Dedifferentiated amniotic fluid mesenchymal stem cell (primary cell): ENCODE results near the gene CKAP4.
"Not testable (repeated sequence)": the region's sequence is repeated elsewhere in the genome, so short reads cannot be mapped to it uniquely, and the experiment has no call there.

Experiments used
- DNase-seq: peaks from one replicate; pipeline ENCODE4 v3.0.0-alpha.2; 2016; ENCODE audit errors: extremely low spot score

The CKAP4 gene

GRCh38 chr12:106247674-106248311 lies at the start of gene CKAP4:
Gene CKAP4, minus strand, starts transcription at chr12:106248020. Its CDS starts 169 bp downstream, at chr12:106247851.
- DNase-seq: peak; percentile 62

DNA sequence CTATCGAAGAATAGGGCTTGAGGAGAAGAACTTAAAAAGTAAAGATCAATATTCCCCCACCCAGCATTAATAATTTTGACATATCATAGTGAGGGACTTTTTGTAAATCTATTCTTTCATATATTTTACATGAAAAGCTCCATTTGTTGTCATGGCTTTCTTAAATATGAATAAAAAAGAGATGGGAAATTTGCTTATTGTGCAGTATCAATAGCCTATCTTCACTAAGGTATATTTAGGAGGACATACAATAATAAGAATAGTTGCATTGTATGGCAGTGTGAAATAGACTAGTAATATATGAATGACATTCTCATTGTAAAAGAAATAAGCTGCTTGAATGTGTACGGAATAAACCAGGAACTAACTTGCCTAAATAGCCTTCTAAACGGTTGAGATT lies 49.3 kb upstream of the CKAP4 start:
- DNase-seq: no peak

DNA sequence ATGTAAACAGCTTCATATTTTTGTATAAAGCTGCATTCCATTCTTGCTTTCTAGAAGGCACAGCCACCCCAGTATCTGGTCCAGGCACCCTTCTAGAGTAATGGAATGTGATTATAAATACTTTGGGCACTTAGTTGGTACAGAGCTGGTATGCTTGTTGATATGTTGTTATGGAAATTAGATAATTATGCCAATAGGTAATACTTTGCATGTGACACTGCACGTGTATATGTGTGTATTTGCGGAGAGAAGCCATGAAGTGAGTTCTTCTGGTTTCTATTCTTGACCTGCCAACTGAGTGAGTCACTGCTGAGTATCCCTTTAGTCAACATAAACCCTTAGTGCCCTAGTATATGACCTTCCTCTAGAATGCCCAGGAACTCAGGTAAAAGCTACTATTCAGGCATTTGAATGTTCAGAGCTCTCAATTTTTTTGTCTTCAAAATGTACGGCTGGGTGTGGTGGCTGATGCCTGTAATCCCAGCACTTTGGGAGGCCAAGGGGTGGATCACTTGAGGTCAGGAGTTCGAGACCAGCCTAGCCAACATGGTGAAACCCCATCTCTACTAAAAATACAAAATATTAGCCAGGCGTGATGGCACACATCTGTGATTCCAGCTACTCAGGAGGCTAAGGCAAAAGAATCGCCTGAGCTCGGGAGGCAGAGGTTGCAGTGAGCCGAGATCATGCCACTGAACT lies 48.5 kb upstream of the CKAP4 start:
- peak; percentile 52 for DNase-seq

GRCh38 chr12:106292339-106292738 lies 44.5 kb upstream of the CKAP4 start:
- DNase-seq: no peak

DNA sequence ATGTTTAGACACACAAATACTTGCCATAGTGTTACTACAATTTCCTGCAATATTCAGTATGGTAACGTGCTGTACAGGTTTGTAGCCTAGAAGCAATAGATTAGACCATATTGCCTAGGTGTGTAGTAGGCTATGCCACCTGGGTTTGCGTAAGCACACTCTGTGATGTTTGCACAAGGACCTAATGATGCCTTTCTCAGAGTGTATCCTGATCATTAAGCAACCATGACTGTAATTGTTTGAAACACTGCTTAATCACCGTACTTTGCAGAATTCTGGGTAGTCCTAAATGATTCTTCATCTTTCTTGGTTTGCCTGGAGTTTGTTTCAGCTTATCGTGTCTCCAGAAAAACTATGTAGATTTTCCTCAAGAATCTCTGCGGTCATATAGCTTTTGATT lies 43.5 kb upstream of the CKAP4 start:
- DNase-seq: no peak

GRCh38 chr12:106290666-106291065 lies 42.8 kb upstream of the CKAP4 start:
- no peak for DNase-seq

DNA sequence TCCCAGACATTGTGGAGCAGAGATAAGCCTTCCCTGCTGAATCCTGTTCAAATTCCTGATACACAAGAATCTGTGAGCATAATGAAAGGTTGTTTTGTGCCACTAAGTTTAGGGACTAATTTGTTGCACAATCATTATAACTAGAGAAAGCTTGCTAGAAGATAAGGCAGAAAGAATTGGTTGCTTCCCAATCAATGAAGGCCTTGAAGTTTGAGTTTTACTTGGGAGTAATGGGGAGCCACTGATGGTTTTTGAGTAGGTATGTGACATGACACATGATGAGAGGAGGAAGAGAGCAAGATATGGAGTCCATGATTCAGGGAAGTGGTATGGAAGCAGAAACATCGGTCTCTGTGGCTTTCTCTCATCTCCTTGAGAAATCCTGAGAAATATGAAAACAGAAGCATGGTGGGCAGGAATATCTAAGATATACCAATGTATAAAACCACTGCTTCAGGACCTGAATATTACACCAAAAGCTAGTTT lies 41.4 kb upstream of the CKAP4 start:
- DNase-seq: no peak

GRCh38 chr12:106288494-106289195 lies 40.8 kb upstream of the CKAP4 start:
- peak; percentile 90 for DNase-seq

DNA sequence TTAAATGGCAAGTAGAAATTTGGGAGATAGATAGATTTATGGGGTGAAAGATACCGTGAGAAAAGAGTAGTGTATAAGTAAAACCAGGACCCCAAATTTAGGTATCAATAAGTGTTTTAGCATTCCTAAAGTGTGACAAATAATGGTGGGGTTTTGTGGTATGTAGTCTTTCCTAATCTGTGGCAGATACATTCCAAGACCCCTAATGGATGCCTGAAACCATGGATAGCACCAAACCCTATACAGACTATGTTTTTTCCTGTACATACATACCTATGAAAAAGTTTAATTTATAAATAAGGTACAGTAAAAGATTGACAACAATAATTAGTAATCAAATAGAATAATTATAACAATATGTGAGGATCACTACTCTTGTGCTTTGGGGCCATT lies 40.3 kb upstream of the CKAP4 start:
- DNase-seq: no peak

GRCh38 chr12:106287364-106287763 lies 39.5 kb upstream of the CKAP4 start:
- no peak for DNase-seq

DNA sequence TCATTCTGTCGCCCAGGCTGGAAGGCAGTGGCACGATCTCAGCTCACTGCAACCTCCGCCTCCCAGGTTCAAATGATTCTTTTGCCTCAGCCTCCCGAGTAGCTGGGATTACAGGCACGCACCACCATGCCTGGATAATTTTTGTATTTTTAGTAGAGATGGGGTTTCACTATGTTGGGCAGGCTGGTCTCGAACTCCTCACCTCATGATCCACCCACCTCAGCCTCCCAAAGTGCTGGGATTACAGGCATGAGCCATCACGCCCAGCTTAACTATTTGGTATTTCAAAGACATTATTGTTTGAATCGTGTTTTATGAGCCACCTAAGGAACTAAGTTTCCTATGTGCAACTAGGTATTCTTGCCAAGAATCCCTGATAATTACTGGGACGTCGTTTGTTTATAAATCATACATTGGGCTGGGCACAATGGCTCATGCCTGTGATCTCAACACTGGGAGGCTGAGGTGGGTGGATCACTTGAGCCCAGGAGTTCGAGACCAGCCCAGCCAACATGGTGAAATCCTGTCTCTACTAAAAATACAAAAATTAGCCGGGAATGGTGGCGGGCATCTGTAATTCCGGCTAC lies 38.8 kb upstream of the CKAP4 start:
- DNase-seq: not testable (repeated sequence)

DNA sequence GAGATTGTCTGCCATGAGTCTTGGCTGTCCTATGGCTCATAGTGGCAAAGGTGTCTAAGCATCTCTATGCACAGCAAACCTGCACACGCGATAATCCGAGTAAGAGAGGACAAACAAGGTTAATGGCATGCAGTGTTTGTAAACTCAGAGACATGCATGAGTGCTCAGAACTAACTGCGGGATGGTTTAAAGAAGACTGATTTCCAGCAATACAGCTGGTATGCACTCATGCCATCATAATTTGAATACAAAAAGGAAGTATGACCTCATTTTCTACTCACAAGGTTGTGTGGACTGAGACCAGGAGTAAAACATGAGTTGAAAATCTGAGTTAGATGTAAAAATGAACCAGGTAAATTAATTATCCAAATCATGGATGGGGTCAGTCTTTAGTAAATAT lies 38.2 kb upstream of the CKAP4 start:
- no peak for DNase-seq

- DNase-seq: no peak
Observed at GRCh38 chr12:106284358-106285105, 36.7 kb upstream of the CKAP4 start.

DNA sequence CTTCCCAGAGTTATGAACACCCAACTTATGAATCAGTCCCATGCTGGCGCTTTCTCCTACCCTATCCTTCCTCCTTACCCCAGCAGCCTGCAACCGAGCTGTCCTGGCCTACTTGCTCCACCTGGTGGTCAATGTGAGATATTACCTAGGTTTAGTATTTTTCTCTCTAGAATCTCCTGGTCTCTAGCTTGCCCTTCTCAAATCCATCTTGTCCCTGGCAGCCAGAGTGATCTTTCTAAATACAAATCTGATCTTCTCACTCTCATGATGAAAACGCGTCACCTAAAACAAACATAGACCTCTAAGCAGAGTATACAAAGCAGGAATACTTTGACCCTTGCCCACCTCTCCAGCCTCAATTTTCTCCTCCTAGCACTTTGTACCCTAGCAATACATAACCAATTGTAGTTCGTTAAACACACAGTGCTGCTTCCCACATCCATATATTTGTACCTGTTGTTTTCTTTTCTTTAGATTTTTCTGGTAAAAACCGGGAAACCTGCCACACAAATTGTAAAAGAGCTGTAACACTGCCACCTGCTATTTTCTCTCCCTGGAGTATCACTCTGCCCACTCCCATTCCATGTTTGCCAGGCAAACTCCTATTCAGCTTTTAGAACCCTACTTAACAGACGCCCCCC lies 34.8 kb upstream of the CKAP4 start:
- DNase-seq: no peak

DNA sequence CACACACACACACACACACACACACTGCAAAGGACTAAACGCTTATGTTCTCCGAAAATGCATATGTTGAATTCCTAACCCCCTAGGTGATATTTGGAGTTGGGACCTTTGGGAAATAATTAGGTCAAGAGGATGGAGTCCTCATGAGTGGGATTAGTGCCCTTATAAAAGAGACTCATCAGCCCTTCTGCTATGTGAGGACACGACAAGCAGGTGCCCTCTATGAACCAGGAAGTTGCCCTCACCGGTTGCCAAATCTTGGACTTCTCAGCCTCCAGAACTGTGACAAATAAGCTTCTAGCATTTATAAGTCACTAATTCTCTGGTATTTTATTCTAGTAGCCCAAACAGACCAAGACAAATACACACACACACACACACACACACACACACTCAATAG lies 34.0 kb upstream of the CKAP4 start:
- no peak for DNase-seq

- no peak for DNase-seq
Observed at GRCh38 chr12:106281056-106281782, 33.4 kb upstream of the CKAP4 start.

DNA sequence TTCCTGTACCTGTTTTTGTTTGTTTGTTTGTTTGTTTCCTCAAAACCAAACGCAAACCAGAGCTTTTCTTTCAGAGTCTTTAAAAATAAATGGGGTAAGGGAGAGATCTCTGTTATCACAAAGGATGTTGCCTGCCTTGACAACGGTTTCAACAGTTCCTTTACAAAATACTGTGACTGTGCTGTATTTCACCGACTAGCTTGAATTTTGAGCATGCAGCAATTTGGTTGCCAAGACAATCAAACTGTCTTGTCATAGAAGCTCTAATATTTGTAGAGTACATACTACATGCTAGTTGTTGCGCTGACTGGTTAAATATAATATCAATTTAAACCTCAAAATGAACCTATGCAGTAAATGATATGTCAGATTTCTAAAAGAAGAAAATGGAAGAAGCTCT lies 32.3 kb upstream of the CKAP4 start:
- no peak for DNase-seq

DNA sequence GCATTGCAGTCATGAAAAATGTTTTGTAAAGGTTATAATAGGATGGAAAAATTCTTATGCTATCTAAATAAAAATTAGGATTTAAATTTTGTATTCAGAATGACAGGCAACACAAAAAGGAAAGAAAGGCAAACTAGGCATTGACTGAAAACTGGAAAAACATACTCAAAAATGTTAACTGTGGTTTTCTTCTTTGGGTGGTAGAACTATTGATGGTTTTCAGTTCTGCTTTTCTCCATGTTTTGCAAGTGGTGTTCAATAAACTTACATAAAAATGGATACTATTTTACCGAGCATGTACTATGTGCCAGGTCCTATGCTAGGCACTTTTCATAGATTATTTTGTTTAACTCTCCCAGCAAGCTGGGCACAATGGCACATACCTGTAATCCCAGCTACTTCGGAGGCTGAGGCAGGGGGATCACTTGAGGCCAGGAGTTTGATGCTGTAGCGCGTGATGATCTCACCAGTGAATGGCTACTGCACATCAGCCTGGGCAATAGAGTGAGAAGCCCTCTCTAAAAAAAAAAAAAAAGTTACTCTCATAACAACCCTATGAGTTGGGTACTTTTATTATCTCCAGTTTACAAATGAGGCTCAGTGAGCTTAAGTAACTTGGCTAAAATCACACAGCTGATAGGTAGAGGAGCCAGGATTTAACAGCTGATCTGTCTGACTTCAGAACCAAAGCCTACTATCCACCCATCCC lies 28.4 kb upstream of the CKAP4 start:
- DNase-seq: no peak

DNA sequence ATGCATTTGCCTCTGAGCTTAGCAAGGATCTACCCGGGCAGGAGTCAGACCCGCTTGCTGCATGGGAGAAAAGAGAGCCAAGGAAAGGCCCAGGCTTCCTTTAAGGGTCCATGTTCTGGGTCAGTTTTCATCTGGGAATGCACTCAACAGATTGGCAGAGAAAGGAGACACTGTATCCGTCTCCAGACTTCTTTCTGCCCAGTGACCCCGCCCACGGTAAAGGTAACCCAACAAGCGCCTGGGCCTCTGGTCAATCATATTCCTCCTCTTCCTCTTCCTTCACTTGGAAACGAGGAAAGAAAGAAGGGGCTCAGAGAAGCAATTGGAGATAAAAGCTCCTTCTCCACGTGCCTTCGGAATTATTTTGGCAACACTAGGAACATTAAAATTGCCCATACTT lies 27.6 kb upstream of the CKAP4 start:
- no peak for DNase-seq

- DNase-seq: no peak
Observed at GRCh38 chr12:106274575-106275121, 26.8 kb upstream of the CKAP4 start.
